A549 (cell line): ENCODE data around the gene CHTF18. TPM values are rescaled to one million over a fixed set of nuclear protein-coding genes. Genes with fewer than 3 reads are reported as not detected.
A peak's percentile ranks its signal among the peaks of the same experiment; 100 is the strongest.

Experiments used
- ATAC-seq, 2 experiments: fragments of 200-7000 bp in 1 of 2; fragments of >200 bp in 1 of 2; cut with Nextera tagmentation in 1 of 2; cut with Tn5 transposase in 1 of 2; 3 replicates each; pipeline versions ENCODE4 v1.8.0 to v1.9.1; 2018 to 2020; ENCODE audit warnings: mild to moderate bottlenecking in 1 of 2, moderate library complexity in 1 of 2
- CTCF ChIA-PET: fragments of 300-600 bp; sonication (Branson Sonifier 250); formaldehyde crosslinking; extraction: SDS; loops from one replicate; lab custom pipeline; 2021; ENCODE audit warnings: antibody characterized with exemption, inconsistent platforms; lab: Yijun Ruan, JAX
- POLR2A ChIA-PET: fragments of 350-600 bp; formaldehyde crosslinking; extraction: SDS; loops from one replicate; lab custom pipeline; 2021; ENCODE audit warnings: antibody characterized with exemption, inconsistent platforms; lab: Yijun Ruan, JAX
- DNase-seq, 2 experiments: peaks; one replicate each; pipeline versions ENCODE4 v3.0.0 to v3.0.0-alpha.2; 2011 to 2016; ENCODE audit warnings: low read depth in 1 of 2, low spot score in 1 of 2
- FAIRE-seq: peaks from 2 replicates; lab custom pipeline; 2011; peaks lifted over from hg19 to GRCh38; lab: Jason Lieb, UNC
- H3K27ac ChIP-seq, 2 experiments: fragments of >200 bp; sonication (Bioruptor Twin); formaldehyde crosslinking; 3 replicates each; pipeline ENCODE4 v1.5.1; 2016 to 2017
- H3K4me1 ChIP-seq: fragments of >200 bp; sonication (Bioruptor Twin); formaldehyde crosslinking; 3 replicates; pipeline ENCODE4 v1.6.1; 2016
- H3K4me2 ChIP-seq: fragments of >200 bp; sonication (Bioruptor Twin); formaldehyde crosslinking; 3 replicates; pipeline ENCODE4 v1.6.1; 2016
- H3K4me3 ChIP-seq: fragments of >200 bp; sonication (Bioruptor Twin); formaldehyde crosslinking; 3 replicates; pipeline ENCODE4 v1.5.1; 2016
- H3K9me3 ChIP-seq: fragments of >200 bp; sonication (Bioruptor Twin); formaldehyde crosslinking; 3 replicates; pipeline ENCODE4 v1.6.1; 2016
- CTCF ChIP-seq: fragments of >200 bp; sonication (Bioruptor Twin); formaldehyde crosslinking; IDR thresholded peaks from 3 replicates; pipeline ENCODE4 v1.5.1; 2016
- EHMT2 ChIP-seq: fragments of 200-600 bp; sonication (generic); IDR thresholded peaks from 2 replicates; pipeline ENCODE4 v1.6.1; 2016; ENCODE audit warnings: antibody characterized with exemption, low read depth, mild to moderate bottlenecking, moderate library complexity
- FOSL2 ChIP-seq, 2 experiments: fragments of 450-650 bp in 1 of 2; fragments of >200 bp in 1 of 2; sonication (Bioruptor Twin) in 1 of 2; formaldehyde crosslinking; IDR thresholded peaks; 2 replicates each; pipeline versions ENCODE4 v1.5.0 to v1.6.1; 2016 to 2020; ENCODE audit warnings: mild to moderate bottlenecking in 1 of 2, moderate library complexity in 1 of 2
- GATA3 ChIP-seq: IDR thresholded peaks from 2 replicates; pipeline ENCODE4 v1.6.1; 2012; ENCODE audit warnings: borderline replicate concordance
- HEYL ChIP-seq: fragments of 250-450 bp; sonication (Bioruptor Pico); IDR thresholded peaks from 2 replicates; pipeline ENCODE4 v1.8.0; 2021; ENCODE audit warnings: mild to moderate bottlenecking, moderate library complexity
- JUN ChIP-seq, 2 experiments: fragments of >200 bp; sonication (Bioruptor Twin); formaldehyde crosslinking; IDR thresholded peaks; 2 replicates in 1 of 2; 3 replicates in 1 of 2; pipeline ENCODE4 v1.6.1; 2016 to 2017
- JUNB ChIP-seq: fragments of >200 bp; sonication (Bioruptor Twin); formaldehyde crosslinking; IDR thresholded peaks from 2 replicates; pipeline ENCODE4 v1.6.1; 2016
- KDM1A ChIP-seq: fragments of 200-600 bp; sonication (generic); IDR thresholded peaks from 2 replicates; pipeline ENCODE4 v1.6.1; 2016; ENCODE audit warnings: low read depth, mild to moderate bottlenecking
- KDM5A ChIP-seq: fragments of 200-600 bp; sonication (generic); IDR thresholded peaks from 2 replicates; pipeline ENCODE4 v1.6.1; 2016; ENCODE audit warnings: antibody characterized with exemption, mild to moderate bottlenecking
- MAX ChIP-seq: IDR thresholded peaks from 2 replicates; pipeline ENCODE4 v1.6.1; 2012
- NR3C1 ChIP-seq: fragments of >200 bp; sonication (Bioruptor Twin); formaldehyde crosslinking; IDR thresholded peaks from 3 replicates; pipeline ENCODE4 v1.6.1; 2017
- POLR2A ChIP-seq: IDR thresholded peaks from 2 replicates; pipeline ENCODE4 v1.6.1; 2012; ENCODE audit warnings: mild to moderate bottlenecking, low read length
- RCOR1 ChIP-seq: fragments of 150-350 bp; IDR thresholded peaks from 2 replicates; pipeline ENCODE4 v1.6.1; 2014; ENCODE audit warnings: antibody characterized with exemption, low read length, low read depth
- RNF2 ChIP-seq: fragments of 200-600 bp; sonication (generic); IDR thresholded peaks from 2 replicates; pipeline ENCODE4 v1.6.1; 2016; ENCODE audit warnings: low read depth, mild to moderate bottlenecking, antibody characterized with exemption, moderate library complexity, borderline replicate concordance
- ZSCAN20 ChIP-seq: fragments of 250-450 bp; sonication (Bioruptor Pico); IDR thresholded peaks from 2 replicates; pipeline ENCODE4 v1.8.0; 2022; ENCODE audit warnings: mild to moderate bottlenecking, moderate library complexity
- WGBS: methylation state at CpG from one replicate; pipeline ENCODE4 v1.1.6; 2017; ENCODE audit errors: missing lambda C conversion rate; 5-methylcytosine and 5-hydroxymethylcytosine counted together
- polyA plus RNA-seq, 4 experiments: library from polyadenylated mRNA; depleted of rRNA in 3 of 4; stranded (reverse); fragments of >200 nt; fragmentation: RNase III in 1 of 4; extraction: RNeasy Plus Mini Kit Qiagen cat#74134 plus additional on column Dnase treatment in 1 of 4; gene quantifications; 2 replicates in 3 of 4; 3 replicates in 1 of 4; pipeline ENCODE4 v1.2.3, GENCODE V29; 2011 to 2017

Gene CHTF18
- polyA plus RNA-seq, 2 of the 4 experiments (the other 2 are of a cell fraction) = 4.8 to 36.7 TPM

- TF ChIP-seq JUNB (no peak), KDM5A (no peak), ZSCAN20 (no peak), RCOR1 (no peak), KDM1A (no peak), POLR2A (no peak), NR3C1 (no peak), FOSL2 (IDR thresholded peaks at IDR 0.05) (no peak), FOSL2 (CRISPR knock-in tag; IDR thresholded peaks at IDR 0.05) (peak; percentile 16; the same call in 1 of the 2 replicates), EHMT2 (no peak), MAX (peak; percentile 24; the same call in 1 of the 2 replicates), JUN (IDR thresholded peaks at IDR 0.05) (no peak)
- FAIRE-seq (no peak), DNase-seq (peak in 1 of 2 experiments; percentile 71), ATAC-seq (peak; percentile 22 to 62; a peak in 3 of 6 replicates)
- Histone ChIP-seq H3K4me2 (peak within 1 kb of the TSS; percentile 68), H3K4me1 (peaks cover 35% of the 10 kb centered on the region), H3K9me3 (no peaks in the 10 kb centered on the region), H3K27ac (peak within 1 kb of the TSS; percentile 66 to 79; a peak in 5 of 6 replicates), H3K4me3 (no peak within 1 kb of the TSS)
- ChIA-PET POLR2A (no interaction called here), CTCF (interaction anchor here (0.8 to 15.8 kb wide), 13 partner anchors 10 to 433 kb away, joined by 3 to 105 read pairs (median 4); partner anchors contain the start of genes CHTF18, CIAO3 and RPUSD1)
- WGBS = 55% methylated on average over 29 of the region's 37 CpGs
Measured at GRCh38 chr16:760545-761343, 27.7 kb upstream of the CHTF18 start, which contains the start of gene MSLN. TSS of gene MSLN (plus strand) at chr16:760734. CDS start at chr16:762681, 1,947 bp downstream.

GRCh38 chr16:761625-762513, 26.6 kb upstream of the CHTF18 start:
- TF ChIP-seq EHMT2 (no peak), KDM1A (no peak), GATA3 (no peak), HEYL (CRISPR knock-in tag) (no peak), NR3C1 (no peak)
- peak in 1 of 2 experiments; percentile 9; a peak in 2 of 6 replicates for ATAC-seq
- FAIRE-seq = no peak
- H3K4me3 ChIP-seq = no peak overlapping the region
- H3K4me1 ChIP-seq = peaks cover 35% of the 10 kb centered on the region
- peak overlapping the region; percentile 68 for H3K4me2 ChIP-seq
- WGBS = 86% methylated on average over 6 of the region's 22 CpGs
- ChIA-PET POLR2A (no interaction called here), CTCF (interaction anchor here (0.8 to 15.8 kb wide), 11 partner anchors 10 to 116 kb away, joined by 3 to 105 read pairs (median 3); partner anchors contain the start of genes CHTF18, CIAO3, METRN and RPUSD1)
- no peaks in the 10 kb centered on the region for H3K9me3 ChIP-seq
- H3K27ac ChIP-seq = peak overlapping the region; percentile 16 to 79; a peak in 4 of 6 replicates
- DNase-seq = no peak

GRCh38 chr16:762595-763268, 25.7 kb upstream of the CHTF18 start:
- TF ChIP-seq RNF2 = no peak
- TF ChIP-seq CTCF = no peak
- POLR2A ChIA-PET = no interaction called here

More at GRCh38 chr16:762595-763268, 25.7 kb upstream of the CHTF18 start:
- WGBS = 75% methylated on average over 13 of the region's 17 CpGs
- CTCF ChIA-PET = interaction anchor here (1.0 to 15.8 kb wide), 5 partner anchors 13 to 47 kb away, joined by 3 to 105 read pairs (median 5); partner anchors contain the start of genes CHTF18, METRN and RPUSD1
- H3K27ac ChIP-seq = peak overlapping the region in 1 of 2 experiments; percentile 79; a peak in 2 of 6 replicates
- H3K4me3 ChIP-seq = no peak overlapping the region
- no peak for DNase-seq
- peak; percentile 6 to 8; a peak in 2 of 6 replicates for ATAC-seq
- H3K9me3 ChIP-seq = no peaks in the 10 kb centered on the region
- H3K4me2 ChIP-seq = no peak overlapping the region
- H3K4me1 ChIP-seq = peaks cover 35% of the 10 kb centered on the region
- FAIRE-seq = no peak
